Measurements from ENCODE around the gene CMPK1. TPM values are rescaled to one million over a fixed set of nuclear protein-coding genes. Genes with fewer than 3 reads are reported as not detected.
"Not testable (repeated sequence)": the region's sequence is repeated elsewhere in the genome, so short reads cannot be mapped to it uniquely, and the experiment has no call there.

The CMPK1 gene, protein sequence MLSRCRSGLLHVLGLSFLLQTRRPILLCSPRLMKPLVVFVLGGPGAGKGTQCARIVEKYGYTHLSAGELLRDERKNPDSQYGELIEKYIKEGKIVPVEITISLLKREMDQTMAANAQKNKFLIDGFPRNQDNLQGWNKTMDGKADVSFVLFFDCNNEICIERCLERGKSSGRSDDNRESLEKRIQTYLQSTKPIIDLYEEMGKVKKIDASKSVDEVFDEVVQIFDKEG
- 100 and 101 TPM in 2 replicates for total RNA-seq

GRCh38 chr1:47333578-47333921 is at the start of gene CMPK1:
Gene CMPK1, plus strand, starts transcription at chr1:47333790. Its CDS starts 156 bp downstream, at chr1:47333946.
- intact Hi-C loops (cut with micrococcal nuclease) = loop anchor here (5.0 kb wide), 1 partner anchor 1646 kb away; the partner anchor contains the start of genes GPBP1L1 and TMEM69

GRCh38 chr1:47288116-47288515 is 45.5 kb upstream of the CMPK1 start:
- intact Hi-C loops (cut with micrococcal nuclease) = not testable (repeated sequence)

DNA sequence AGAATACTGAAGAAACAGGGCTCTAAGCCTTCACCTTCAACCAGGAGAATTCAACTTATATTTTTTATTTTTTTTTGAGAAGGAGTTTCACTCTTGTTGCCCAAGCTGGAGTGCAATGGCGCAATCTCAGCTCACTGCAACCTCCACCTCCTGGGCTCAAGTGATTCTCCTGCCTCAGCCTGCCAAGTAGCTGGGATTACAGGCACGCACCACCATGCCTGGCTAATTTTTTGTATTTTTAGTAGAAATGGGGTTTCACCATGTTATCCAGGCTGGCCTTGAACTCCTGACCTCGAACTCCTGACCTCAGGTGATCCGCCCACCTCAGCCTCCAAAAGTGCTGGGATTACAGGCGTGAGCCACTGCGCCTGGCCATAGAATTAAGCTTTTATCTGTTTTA is 38.7 kb upstream of the CMPK1 start:
- intact Hi-C loops (cut with micrococcal nuclease) = not testable (repeated sequence)

DNA sequence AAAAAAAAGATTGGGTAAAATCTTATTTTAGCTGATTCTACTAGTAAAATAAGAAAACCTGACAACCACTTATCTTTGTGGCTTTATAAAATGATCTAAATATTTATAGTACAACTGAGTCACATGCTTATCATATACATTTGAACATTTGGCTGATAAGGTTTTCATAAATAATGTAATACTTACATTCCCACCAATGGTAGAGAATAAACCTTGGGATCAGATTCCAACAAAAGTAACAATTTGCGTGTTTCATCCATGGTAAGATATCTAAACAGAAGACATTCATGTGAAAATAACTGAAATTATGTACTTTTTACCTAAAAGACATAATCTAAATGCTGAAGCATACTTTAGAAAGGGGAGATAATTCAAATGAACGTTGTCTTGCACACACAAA is 38.0 kb upstream of the CMPK1 start:
- intact Hi-C loops (cut with micrococcal nuclease) = no loop called here

DNA sequence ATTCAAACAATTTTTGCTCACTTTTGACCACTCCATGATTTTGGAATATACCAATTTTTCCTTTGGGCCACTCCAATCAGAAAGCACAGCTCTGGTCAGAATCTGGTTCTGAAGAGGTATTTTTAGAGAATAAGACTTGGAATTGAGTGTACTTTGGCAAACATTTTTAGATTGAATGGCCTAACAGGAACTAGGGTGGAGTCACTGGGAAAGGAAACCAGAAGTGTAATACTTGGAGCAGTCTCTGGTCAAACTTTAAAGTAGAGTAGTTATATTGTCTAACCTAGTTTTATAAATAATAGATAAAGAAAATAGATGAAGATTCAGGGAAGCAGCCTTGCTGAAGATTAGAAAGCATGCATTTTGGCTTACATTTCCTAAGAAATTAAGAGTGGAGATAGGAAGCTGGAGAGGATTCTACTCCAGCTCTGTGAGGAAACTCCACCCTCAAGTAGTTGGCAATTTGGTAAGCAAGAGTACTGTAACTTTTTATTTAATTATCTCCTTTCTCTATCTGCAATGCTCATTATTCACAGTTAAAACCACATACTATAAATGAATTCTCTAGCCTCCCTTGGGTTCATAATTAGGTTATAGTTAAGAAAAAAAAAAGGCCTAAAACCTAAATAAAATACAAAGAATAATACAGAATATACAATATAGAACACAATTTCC is 35.4 kb upstream of the CMPK1 start:
- intact Hi-C loops (cut with micrococcal nuclease) = no loop called here

DNA sequence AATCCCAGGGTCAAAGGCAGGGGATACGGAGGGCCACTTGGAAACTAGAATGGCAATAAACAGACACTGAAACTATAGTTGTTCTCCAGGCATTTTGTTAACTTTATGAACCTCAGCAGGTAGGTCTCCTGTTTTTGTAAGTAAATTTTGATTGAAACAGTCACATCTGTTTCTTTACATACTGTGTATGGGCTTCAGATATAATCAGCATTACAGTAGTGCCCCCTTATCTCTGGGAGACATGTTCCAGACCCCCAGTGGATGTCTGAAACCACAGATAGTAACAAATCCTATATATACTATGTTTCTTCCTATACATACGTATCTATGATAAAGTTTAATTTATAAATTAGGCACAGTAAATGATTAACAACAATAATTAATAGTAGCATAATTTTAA is 31.1 kb upstream of the CMPK1 start:
- intact Hi-C loops (cut with micrococcal nuclease) = no loop called here

DNA sequence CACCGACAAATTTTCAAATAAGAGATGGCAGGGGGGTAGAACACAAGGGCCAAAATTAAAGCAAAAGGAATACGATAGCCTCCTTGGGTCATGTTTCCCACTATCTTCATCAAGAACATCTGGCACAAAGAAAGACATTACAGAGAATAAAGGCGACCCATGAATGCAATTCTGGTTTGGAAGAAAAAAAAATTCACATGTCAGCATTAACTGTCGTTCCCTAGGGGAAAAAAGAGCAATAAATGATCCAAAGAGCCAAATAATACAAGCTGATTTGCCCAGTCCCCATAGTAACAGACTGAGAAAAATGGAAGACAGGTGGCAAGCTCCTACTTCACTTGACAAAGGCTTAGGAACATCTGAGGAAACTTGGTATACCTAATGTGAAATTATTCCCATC is 24.2 kb upstream of the CMPK1 start:
- intact Hi-C loops (cut with micrococcal nuclease) = no loop called here

DNA sequence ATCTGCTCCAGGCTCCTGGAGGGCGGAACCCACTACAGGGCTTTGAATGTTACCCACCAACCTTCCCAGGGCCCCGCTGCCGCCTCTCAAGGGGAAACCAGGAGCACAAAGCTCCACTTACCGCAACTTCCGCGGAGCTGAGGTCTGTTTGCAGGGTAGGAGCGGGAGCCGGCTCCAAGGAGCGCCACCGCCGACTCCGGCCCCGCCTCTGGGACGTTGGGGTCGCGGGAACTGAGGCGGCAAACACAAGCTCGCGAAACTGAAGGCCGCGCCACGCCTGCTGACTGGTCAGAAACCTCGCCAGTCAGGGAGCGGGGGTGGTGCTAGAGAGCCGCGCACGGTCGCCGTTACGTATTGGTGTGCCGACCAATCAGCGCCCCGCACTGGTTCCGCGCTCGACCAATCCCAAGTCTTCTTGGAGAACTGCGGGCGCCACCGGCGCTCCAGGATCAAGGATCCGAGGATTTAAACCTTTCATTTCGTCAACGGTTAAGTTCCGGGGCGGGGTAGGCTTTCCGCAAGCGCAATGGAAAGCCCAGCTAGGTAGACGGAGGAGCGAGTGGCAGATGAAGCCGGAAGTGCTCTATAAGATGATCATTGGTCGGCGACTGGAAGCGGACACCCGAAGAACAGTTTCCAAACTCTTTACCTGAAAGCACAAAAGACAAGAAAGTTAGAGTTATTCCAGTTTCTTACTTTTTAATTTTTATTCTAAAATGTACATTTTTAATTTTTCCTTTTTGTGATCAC is 19.5 kb upstream of the CMPK1 start, which contains the start of gene STIL:
Gene STIL, minus strand, starts transcription at position 233 of the 750 bp plus-strand sequence. CDS start 3,828 bp downstream, outside the sequence.
- intact Hi-C loops (cut with micrococcal nuclease) = loop anchor here (1.0 to 10.0 kb wide), 4 partner anchors 20 to 599 kb away; partner anchors contain the start of gene EFCAB14

DNA sequence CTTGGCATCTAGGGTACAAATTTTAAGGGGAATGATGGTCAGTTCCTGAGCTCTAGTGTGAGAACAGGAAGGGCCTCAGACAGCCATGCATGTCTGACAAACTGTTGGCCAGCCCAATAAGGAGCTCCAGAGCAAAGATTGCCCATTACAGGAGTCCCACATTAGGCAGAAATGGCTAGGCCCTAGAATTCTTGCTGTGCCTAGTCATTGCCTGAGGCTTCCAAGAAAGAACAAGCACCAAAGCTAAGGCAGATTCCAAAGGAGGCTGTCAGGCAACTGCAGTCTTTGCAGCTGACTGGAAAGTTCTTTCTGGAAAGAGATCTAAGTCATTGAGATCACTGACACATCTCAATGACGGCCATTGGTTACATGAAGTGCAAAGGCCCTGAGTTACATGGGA is 15.7 kb upstream of the CMPK1 start:
- intact Hi-C loops (cut with micrococcal nuclease) = loop anchor here (10.0 kb wide), 1 partner anchor 603 kb away; the partner anchor contains the start of gene EFCAB14

GRCh38 chr1:47319968-47320367 is 13.6 kb upstream of the CMPK1 start:
- intact Hi-C loops (cut with micrococcal nuclease) = loop anchor here (10.0 kb wide), 1 partner anchor 605 kb away; the partner anchor contains the start of gene EFCAB14

DNA sequence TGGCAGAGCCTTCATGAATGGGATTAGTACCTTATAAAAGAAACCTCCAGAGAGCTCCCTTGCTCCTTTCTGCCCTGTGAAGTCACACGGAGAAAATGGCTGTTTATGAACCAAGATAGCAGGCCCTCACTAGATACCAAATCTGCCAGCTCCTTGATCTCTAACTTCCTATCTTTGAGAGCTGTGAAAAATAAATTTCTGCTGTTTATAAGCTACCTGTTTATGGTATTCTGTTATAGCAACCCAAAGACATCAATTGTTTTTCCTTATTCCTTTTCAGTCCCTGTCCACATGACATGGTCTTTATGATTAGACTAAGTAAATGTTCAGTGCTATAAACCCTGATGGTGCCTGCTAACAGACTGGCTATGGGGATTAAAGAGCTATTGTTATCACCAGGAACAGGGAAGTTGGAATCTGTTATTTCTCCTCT is 10.0 kb upstream of the CMPK1 start:
- intact Hi-C loops (cut with micrococcal nuclease) = no loop called here

DNA sequence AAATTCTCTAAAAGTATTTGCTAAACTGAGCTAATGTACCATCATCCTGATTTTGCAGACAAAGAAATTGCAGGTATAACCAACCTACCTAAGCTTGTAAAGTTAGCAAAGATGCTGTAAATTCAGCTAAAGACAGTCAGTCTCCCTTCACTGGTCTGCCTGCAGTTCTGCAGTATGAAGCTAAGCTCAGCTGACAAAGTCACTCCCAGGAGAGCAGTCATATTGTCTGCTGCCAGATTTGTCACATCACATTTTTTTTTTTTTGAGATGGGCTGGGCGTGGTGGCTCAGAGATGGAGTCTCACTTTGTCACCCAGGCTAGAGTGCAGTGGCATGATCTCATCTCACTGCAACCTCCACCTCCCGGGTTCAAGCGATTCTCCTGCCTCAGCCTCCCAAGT is 8.9 kb upstream of the CMPK1 start:
- intact Hi-C loops (cut with micrococcal nuclease) = no loop called here

GRCh38 chr1:47325528-47325927 is 8.1 kb upstream of the CMPK1 start:
- intact Hi-C loops (cut with micrococcal nuclease) = no loop called here

- intact Hi-C loops (cut with micrococcal nuclease) = no loop called here
Observed at GRCh38 chr1:47326271-47326670, 7.3 kb upstream of the CMPK1 start.

GRCh38 chr1:47328992-47329391 is 4.6 kb upstream of the CMPK1 start:
- intact Hi-C loops (cut with micrococcal nuclease) = no loop called here

DNA sequence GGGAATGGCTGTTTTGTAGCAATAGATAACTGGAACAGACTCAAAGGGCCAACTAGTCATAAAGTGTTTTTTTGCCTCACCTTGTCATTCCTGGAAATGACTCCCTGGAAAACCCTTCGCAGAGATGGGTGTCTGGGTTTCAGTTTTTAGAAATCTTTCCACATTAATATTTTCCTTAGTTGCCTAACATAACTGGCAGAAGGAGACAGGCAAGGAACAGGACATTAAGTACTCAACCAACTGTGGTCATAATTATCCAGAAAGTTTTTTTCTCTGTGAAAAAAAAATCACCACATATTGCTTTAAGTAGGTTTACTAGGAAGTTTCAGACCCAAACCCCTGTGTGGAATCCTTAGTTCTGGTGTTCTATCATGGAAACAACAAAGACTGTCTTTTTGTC is 3.4 kb upstream of the CMPK1 start:
- intact Hi-C loops (cut with micrococcal nuclease) = loop anchor here (5.0 kb wide), 1 partner anchor 1643 kb away; the partner anchor contains the start of genes GPBP1L1 and TMEM69

- intact Hi-C loops (cut with micrococcal nuclease) = loop anchor here (5.0 kb wide), 1 partner anchor 1645 kb away; the partner anchor contains the start of genes GPBP1L1 and TMEM69
Observed at GRCh38 chr1:47331875-47332274, 1.7 kb upstream of the CMPK1 start.

- intact Hi-C loops (cut with micrococcal nuclease) = loop anchor here (5.0 kb wide), 1 partner anchor 1646 kb away; the partner anchor contains the start of genes GPBP1L1 and TMEM69
Observed at GRCh38 chr1:47332779-47333577, 612 bp upstream of the CMPK1 start.

DNA sequence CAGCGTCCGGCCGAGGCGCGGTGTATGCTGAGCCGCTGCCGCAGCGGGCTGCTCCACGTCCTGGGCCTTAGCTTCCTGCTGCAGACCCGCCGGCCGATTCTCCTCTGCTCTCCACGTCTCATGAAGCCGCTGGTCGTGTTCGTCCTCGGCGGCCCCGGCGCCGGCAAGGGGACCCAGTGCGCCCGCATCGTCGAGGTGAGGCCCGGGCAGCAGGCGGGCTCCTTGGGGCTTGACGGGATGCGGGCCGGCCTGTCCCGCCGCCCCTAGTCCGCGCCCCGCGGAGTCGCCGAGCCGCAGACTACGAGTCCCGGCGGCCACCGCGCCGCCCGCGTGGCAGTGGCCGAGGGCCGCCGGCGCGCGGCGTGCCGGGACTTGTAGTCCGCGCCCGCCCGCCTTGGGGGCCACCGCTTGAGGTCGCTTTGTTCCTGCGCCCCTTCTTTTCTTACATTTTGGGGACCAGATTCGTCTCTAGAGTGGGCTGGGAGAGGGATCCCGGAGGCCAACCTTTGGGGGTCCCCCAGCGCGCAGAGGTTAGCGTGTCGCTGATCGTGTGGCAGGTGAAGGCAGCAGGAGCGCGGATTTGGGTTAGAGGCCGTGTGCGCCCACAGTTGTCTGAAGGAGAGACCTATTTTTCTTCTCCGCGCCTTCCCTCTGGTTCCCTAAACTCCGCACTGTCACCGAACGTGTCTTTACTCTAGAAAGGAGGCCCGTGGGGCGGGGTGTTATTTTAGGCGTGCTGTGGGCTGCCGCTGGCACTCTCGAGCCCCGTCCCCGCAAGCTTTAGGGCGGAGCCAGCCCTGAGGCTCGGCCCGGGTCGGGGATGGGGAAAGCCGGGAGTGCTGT is 553 bp downstream of the CMPK1 start:
- intact Hi-C loops (cut with micrococcal nuclease) = loop anchor here (1.0 to 5.0 kb wide), 4 partner anchors 20 to 1647 kb away; partner anchors contain the start of genes GPBP1L1, STIL and TMEM69
